HepG2 (cell line): ENCODE measurements around the gene MRI1. TPM values are rescaled to one million over a fixed set of nuclear protein-coding genes. Genes with fewer than 3 reads are reported as not detected.

ENCODE experiments used
- GLI4 ChIP-seq: sonication (generic); formaldehyde crosslinking; IDR thresholded peaks from 2 replicates; pipeline ENCODE4 v1.5.1; 2020; ENCODE audit warnings: missing genetic modification reagents, mild to moderate bottlenecking, moderate library complexity, borderline replicate concordance
- IKZF1 ChIP-seq: fragments of 450-650 bp; IDR thresholded peaks from 2 replicates; pipeline ENCODE4 v1.7.1; 2016
- JUNB ChIP-seq: sonication (generic); formaldehyde crosslinking; IDR thresholded peaks from 2 replicates; pipeline ENCODE4 v1.8.0; 2022; ENCODE audit warnings: missing genetic modification reagents, mild to moderate bottlenecking, borderline replicate concordance
- KMT2B ChIP-seq: IDR thresholded peaks from 2 replicates; pipeline ENCODE4 v1.6.1; 2016; ENCODE audit warnings: missing genetic modification reagents, missing compliant biosample characterization
- MIER3 ChIP-seq: IDR thresholded peaks from 2 replicates; pipeline ENCODE4 v1.6.1; 2016; ENCODE audit warnings: missing compliant biosample characterization, borderline replicate concordance
- PRDM4 ChIP-seq: sonication (generic); formaldehyde crosslinking; IDR thresholded peaks from 2 replicates; pipeline ENCODE4 v1.9.0; 2021; ENCODE audit warnings: missing genetic modification reagents, borderline replicate concordance
- RFX3 ChIP-seq: IDR thresholded peaks from 2 replicates; pipeline ENCODE4 v1.6.1; 2016; ENCODE audit warnings: missing biosample characterization, missing genetic modification reagents
- SMAD3 ChIP-seq: sonication (generic); formaldehyde crosslinking; IDR thresholded peaks from 2 replicates; pipeline ENCODE4 v1.4.0; 2020; ENCODE audit warnings: missing genetic modification reagents
- ZBTB4 ChIP-seq: sonication (generic); formaldehyde crosslinking; IDR thresholded peaks from 2 replicates; pipeline ENCODE4 v1.4.0; 2020; ENCODE audit warnings: missing genetic modification reagents, mild to moderate bottlenecking, borderline replicate concordance
- ZNF660 ChIP-seq: sonication (generic); formaldehyde crosslinking; IDR thresholded peaks from 2 replicates; pipeline ENCODE4 v1.5.1; 2020; ENCODE audit warnings: mild to moderate bottlenecking, low read depth, missing genetic modification reagents, borderline replicate concordance
- ZNF780A ChIP-seq: sonication (generic); formaldehyde crosslinking; IDR thresholded peaks from 2 replicates; pipeline ENCODE4 v1.8.0; 2022; ENCODE audit warnings: mild to moderate bottlenecking, missing genetic modification reagents, moderate library complexity
- polyA plus RNA-seq, 8 experiments: library from polyadenylated mRNA; depleted of rRNA in 3 of 8; stranded (reverse) in 7 of 8; unstranded in 1 of 8; fragments of >200 nt; fragmentation: Illumina TruSeq in 4 of 8; extraction: Trizol in 4 of 8; gene quantifications; 2 replicates each; pipeline versions ENCODE4 v1.2.1 to v1.2.3, GENCODE V29; 2011 to 2016; ENCODE audit warnings: low read depth in 4 of 8, missing spikeins in 1 of 8, mixed read lengths in 1 of 8; ENCODE audit not compliant: insufficient read depth in 1 of 8
- total RNA-seq, 5 experiments: library from RNA; depleted of rRNA; stranded (reverse); fragments of >200 nt; fragmentation: Illumina TruSeq; extraction: Trizol; gene quantifications; 2 replicates each; pipeline ENCODE4 v1.2.3, GENCODE V29; 2016; ENCODE audit warnings: low read depth in 1 of 5
- TF ChIP-seq, protein P1 (sequence below): sonication (generic); formaldehyde crosslinking; IDR thresholded peaks from 2 replicates; pipeline ENCODE4 v1.4.0; 2020; ENCODE audit warnings: missing genetic modification reagents
- TF ChIP-seq, protein P2 (sequence below): sonication (generic); formaldehyde crosslinking; IDR thresholded peaks from 2 replicates; pipeline ENCODE4 v1.4.0; 2020; ENCODE audit warnings: mild to moderate bottlenecking, missing genetic modification reagents
- TF ChIP-seq, protein P3 (sequence below): sonication (generic); formaldehyde crosslinking; IDR thresholded peaks from 2 replicates; pipeline ENCODE4 v1.4.0; 2020; ENCODE audit warnings: missing genetic modification reagents, borderline replicate concordance

MRI1 gene
- total and polyA plus RNA-seq, 2 of the 13 experiments (the other 11 are each of a cell fraction or from before 2014, with no cell fraction given), result 20.1 to 20.6 TPM

DNA sequence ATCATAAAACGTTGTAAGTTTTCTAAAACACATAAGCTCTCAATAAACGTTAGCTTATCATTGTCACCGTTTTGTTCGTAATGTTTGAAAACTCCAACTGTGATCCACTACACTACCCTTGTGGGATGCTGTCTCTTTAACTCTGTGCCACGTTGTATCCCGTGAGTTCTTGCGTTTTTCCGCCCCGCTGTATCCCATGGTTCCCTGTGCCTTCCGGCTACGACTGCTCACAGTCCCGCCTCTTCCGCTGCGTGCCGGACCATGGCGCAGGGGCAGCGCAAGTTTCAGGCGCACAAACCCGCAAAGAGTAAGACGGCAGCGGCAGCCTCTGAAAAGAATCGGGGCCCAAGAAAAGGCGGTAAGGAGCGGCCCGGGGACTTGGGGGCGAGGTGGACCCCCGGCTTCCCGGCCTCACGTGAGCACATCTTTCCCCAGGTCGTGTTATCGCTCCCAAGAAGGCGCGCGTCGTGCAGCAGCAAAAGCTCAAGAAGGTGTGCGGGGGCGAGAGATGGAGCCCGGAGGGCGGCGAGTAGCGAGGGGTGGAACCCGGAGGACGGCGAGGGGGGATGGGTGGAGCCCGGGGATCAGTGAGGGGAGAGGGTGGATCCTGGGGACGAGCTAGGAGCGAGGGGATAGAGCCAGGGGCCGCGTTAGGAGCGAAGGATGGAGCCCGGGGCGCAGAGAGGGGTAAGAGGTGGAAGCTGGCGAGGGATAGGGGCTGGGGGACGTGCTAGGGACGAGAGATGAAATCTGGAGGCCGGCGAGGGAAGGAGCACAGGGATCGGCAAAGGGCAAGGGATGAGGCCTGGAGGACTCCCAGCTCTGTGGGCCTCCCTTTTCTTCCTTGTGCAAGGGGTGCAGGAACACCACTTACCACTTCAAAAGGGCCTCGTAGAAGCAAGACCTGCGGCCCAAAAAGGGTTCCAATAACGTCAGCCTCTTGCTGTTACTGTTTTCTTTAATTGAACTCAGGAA, 10.2 kb downstream of the MRI1 start, which contains the start of gene C19orf53 (continued):
- TF ChIP-seq, protein P1, sequence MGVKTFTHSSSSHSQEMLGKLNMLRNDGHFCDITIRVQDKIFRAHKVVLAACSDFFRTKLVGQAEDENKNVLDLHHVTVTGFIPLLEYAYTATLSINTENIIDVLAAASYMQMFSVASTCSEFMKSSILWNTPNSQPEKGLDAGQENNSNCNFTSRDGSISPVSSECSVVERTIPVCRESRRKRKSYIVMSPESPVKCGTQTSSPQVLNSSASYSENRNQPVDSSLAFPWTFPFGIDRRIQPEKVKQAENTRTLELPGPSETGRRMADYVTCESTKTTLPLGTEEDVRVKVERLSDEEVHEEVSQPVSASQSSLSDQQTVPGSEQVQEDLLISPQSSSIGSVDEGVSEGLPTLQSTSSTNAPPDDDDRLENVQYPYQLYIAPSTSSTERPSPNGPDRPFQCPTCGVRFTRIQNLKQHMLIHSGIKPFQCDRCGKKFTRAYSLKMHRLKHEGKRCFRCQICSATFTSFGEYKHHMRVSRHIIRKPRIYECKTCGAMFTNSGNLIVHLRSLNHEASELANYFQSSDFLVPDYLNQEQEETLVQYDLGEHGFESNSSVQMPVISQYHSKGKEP (CRISPR knock-in tag), result peak; percentile 66; the same call in 1 of the 2 replicates
- TF ChIP-seq GLI4 (CRISPR knock-in tag) (peak; percentile 81; the same call in 1 of the 2 replicates), ZBTB4 (CRISPR knock-in tag) (no peak), SMAD3 (CRISPR knock-in tag) (peak; percentile 99), MIER3 (CRISPR knock-in tag) (peak; percentile 87; the same call in 1 of the 2 replicates), RFX3 (CRISPR knock-in tag) (peak; percentile 45; the same call in 1 of the 2 replicates), KMT2B (CRISPR knock-in tag) (peak; percentile 83), PRDM4 (no peak), IKZF1 (no peak), ZNF780A (CRISPR knock-in tag) (no peak), JUNB (CRISPR knock-in tag) (no peak), ZNF660 (CRISPR knock-in tag) (no peak)
- TF ChIP-seq, protein P2, sequence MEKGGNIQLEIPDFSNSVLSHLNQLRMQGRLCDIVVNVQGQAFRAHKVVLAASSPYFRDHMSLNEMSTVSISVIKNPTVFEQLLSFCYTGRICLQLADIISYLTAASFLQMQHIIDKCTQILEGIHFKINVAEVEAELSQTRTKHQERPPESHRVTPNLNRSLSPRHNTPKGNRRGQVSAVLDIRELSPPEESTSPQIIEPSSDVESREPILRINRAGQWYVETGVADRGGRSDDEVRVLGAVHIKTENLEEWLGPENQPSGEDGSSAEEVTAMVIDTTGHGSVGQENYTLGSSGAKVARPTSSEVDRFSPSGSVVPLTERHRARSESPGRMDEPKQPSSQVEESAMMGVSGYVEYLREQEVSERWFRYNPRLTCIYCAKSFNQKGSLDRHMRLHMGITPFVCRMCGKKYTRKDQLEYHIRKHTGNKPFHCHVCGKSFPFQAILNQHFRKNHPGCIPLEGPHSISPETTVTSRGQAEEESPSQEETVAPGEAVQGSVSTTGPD, result no peak
- TF ChIP-seq, protein P3, sequence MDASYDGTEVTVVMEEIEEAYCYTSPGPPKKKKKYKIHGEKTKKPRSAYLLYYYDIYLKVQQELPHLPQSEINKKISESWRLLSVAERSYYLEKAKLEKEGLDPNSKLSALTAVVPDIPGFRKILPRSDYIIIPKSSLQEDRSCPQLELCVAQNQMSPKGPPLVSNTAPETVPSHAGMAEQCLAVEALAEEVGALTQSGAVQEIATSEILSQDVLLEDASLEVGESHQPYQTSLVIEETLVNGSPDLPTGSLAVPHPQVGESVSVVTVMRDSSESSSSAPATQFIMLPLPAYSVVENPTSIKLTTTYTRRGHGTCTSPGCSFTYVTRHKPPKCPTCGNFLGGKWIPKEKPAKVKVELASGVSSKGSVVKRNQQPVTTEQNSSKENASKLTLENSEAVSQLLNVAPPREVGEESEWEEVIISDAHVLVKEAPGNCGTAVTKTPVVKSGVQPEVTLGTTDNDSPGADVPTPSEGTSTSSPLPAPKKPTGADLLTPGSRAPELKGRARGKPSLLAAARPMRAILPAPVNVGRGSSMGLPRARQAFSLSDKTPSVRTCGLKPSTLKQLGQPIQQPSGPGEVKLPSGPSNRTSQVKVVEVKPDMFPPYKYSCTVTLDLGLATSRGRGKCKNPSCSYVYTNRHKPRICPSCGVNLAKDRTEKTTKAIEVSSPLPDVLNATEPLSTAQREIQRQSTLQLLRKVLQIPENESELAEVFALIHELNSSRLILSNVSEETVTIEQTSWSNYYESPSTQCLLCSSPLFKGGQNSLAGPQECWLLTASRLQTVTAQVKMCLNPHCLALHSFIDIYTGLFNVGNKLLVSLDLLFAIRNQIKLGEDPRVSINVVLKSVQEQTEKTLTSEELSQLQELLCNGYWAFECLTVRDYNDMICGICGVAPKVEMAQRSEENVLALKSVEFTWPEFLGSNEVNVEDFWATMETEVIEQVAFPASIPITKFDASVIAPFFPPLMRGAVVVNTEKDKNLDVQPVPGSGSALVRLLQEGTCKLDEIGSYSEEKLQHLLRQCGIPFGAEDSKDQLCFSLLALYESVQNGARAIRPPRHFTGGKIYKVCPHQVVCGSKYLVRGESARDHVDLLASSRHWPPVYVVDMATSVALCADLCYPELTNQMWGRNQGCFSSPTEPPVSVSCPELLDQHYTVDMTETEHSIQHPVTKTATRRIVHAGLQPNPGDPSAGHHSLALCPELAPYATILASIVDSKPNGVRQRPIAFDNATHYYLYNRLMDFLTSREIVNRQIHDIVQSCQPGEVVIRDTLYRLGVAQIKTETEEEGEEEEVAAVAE, result peak; percentile 88; the same call in 1 of the 2 replicates
